HepG2 (cell line): ENCODE data around the gene MIER2. TPM values are rescaled to one million over a fixed set of nuclear protein-coding genes. Genes with fewer than 3 reads are reported as not detected.

Experiments used
- ATAC-seq: fragments of 200-7000 bp; cut with Tn5 transposase; 3 replicates; pipeline ENCODE4 v1.9.1; 2020; ENCODE audit warnings: mild to moderate bottlenecking, moderate library complexity
- BruUV-seq: library from RNA; stranded (reverse); fragments of 400-500 nt; replicated peaks from 2 replicates; lab custom pipeline; 2021; lab: Mats Ljungman, UMichigan
- CTCF ChIA-PET: fragments of 300-600 bp; formaldehyde crosslinking; extraction: SDS; loops from one replicate; lab custom pipeline; 2021; ENCODE audit warnings: low total read pairs, inconsistent platforms, low intra/inter-chr PET ratio; lab: Yijun Ruan, JAX
- POLR2A ChIA-PET: fragments of 350-600 bp; sonication (Branson Sonifier 250); formaldehyde crosslinking; loops from one replicate; lab custom pipeline; 2020; ENCODE audit warnings: antibody characterized with exemption, inconsistent platforms; lab: Yijun Ruan, JAX
- DNase-seq: peaks from one replicate; pipeline ENCODE4 v3.0.0-alpha.2; 2015; ENCODE audit warnings: low spot score
- FAIRE-seq: peaks from 3 replicates; lab custom pipeline; 2011; peaks lifted over from hg19 to GRCh38; lab: Jason Lieb, UNC
- H2AFZ ChIP-seq: one replicate; pipeline ENCODE4 v1.6.1; 2011; ENCODE audit warnings: low read length, inconsistent platforms
- H3K27ac ChIP-seq: fragments of 300-600 bp; 3 replicates; pipeline ENCODE4 v1.8.0; 2011; ENCODE audit warnings: mixed run types, mild to moderate bottlenecking, mixed read lengths, low read length, inconsistent platforms; ENCODE audit not compliant: insufficient read depth; ENCODE audit errors: extremely low read length
- H3K27me3 ChIP-seq, 2 experiments: fragments of 200-600 bp in 1 of 2; 2 replicates in 1 of 2; 3 replicates in 1 of 2; pipeline versions ENCODE4 v1.6.0 to v1.8.0; 2011; ENCODE audit warnings: low read length in 2 of 2, mild to moderate bottlenecking in 2 of 2, moderate library complexity in 2 of 2, inconsistent platforms in 1 of 2; ENCODE audit not compliant: insufficient read depth in 2 of 2, control insufficient read depth in 1 of 2
- H3K36me3 ChIP-seq, 2 experiments: fragments of 200-600 bp in 1 of 2; replicated peaks in 1 of 2; 2 replicates in 1 of 2; 3 replicates in 1 of 2; pipeline versions ENCODE4 v1.5.1 to v1.8.0; 2011; ENCODE audit warnings: low read length in 2 of 2, inconsistent platforms in 1 of 2; ENCODE audit not compliant: insufficient read depth in 2 of 2, control insufficient read depth in 1 of 2
- H3K4me1 ChIP-seq: 2 replicates; pipeline ENCODE4 v1.5.1; 2012; ENCODE audit warnings: low read length, inconsistent platforms; ENCODE audit not compliant: insufficient read depth
- H3K4me2 ChIP-seq: 2 replicates; pipeline ENCODE4 v1.6.0; 2011; ENCODE audit warnings: low read depth, low read length, inconsistent platforms
- H3K4me3 ChIP-seq, 3 experiments: fragments of 200-600 bp in 1 of 3; sonication (generic), shearing (Covaris generic) in 1 of 3; replicated peaks in 1 of 3; 2 replicates each; pipeline ENCODE4 v1.5.1; 2011 to 2016; ENCODE audit warnings: low read length in 3 of 3, inconsistent platforms in 2 of 3, low read depth in 2 of 3, mild to moderate bottlenecking in 2 of 3, control low read depth in 1 of 3, mixed read lengths in 1 of 3; ENCODE audit not compliant: insufficient read depth in 1 of 3
- H3K79me2 ChIP-seq: one replicate; pipeline ENCODE4 v1.6.1; 2011; ENCODE audit warnings: low read length, inconsistent platforms; ENCODE audit not compliant: insufficient read depth
- H3K9ac ChIP-seq: 2 replicates; pipeline ENCODE4 v1.6.0; 2011; ENCODE audit warnings: mild to moderate bottlenecking, low read depth, low read length, inconsistent platforms; ENCODE audit not compliant: insufficient read depth
- H3K9me3 ChIP-seq: 2 replicates; pipeline ENCODE4 v1.5.1; 2012; ENCODE audit warnings: mild to moderate bottlenecking, low read length
- H4K20me1 ChIP-seq: 2 replicates; pipeline ENCODE4 v1.6.0; 2011; ENCODE audit warnings: inconsistent platforms, mild to moderate bottlenecking, low read length, moderate library complexity; ENCODE audit not compliant: insufficient read depth
- CHD4 ChIP-seq: fragments of 200-600 bp; sonication (generic); IDR thresholded peaks from 2 replicates; pipeline ENCODE4 v1.7.0; 2017; ENCODE audit warnings: mild to moderate bottlenecking, low read length, borderline replicate concordance
- IRF2 ChIP-seq: IDR thresholded peaks from 2 replicates; pipeline ENCODE4 v1.6.1; 2018; ENCODE audit warnings: missing genetic modification reagents, missing compliant biosample characterization
- JUN ChIP-seq: sonication (generic); formaldehyde crosslinking; IDR thresholded peaks from 2 replicates; pipeline ENCODE4 v1.4.0; 2020; ENCODE audit warnings: mild to moderate bottlenecking, missing genetic modification reagents
- KDM4B ChIP-seq: sonication (generic); formaldehyde crosslinking; IDR thresholded peaks from 2 replicates; pipeline ENCODE4 v1.4.0; 2020; ENCODE audit warnings: missing genetic modification reagents
- KLF11 ChIP-seq: IDR thresholded peaks from 2 replicates; pipeline ENCODE4 v1.6.1; 2016; ENCODE audit warnings: missing compliant biosample characterization
- NFYB ChIP-seq: sonication (generic); formaldehyde crosslinking; IDR thresholded peaks from 2 replicates; pipeline ENCODE4 v1.4.0; 2020; ENCODE audit warnings: missing genetic modification reagents
- PPARG ChIP-seq: conservative IDR thresholded peaks from 2 replicates; pipeline ENCODE4 v1.6.1; 2016; ENCODE audit warnings: missing biosample characterization, missing genetic modification reagents
- RARG ChIP-seq: sonication (generic); formaldehyde crosslinking; IDR thresholded peaks from 2 replicates; pipeline ENCODE4 v1.4.0; 2020; ENCODE audit warnings: low read depth, mild to moderate bottlenecking, missing genetic modification reagents
- REL ChIP-seq: sonication (generic); formaldehyde crosslinking; conservative IDR thresholded peaks from 2 replicates; pipeline ENCODE4 v1.8.0; 2022; ENCODE audit warnings: mild to moderate bottlenecking, missing genetic modification reagents, moderate library complexity
- RFX3 ChIP-seq: IDR thresholded peaks from 2 replicates; pipeline ENCODE4 v1.6.1; 2016; ENCODE audit warnings: missing biosample characterization, missing genetic modification reagents
- SMC3 ChIP-seq: IDR thresholded peaks from 2 replicates; pipeline ENCODE4 v1.6.1; 2011; ENCODE audit warnings: low read length, improper control_type of control experiment
- STAG1 ChIP-seq: sonication (generic); formaldehyde crosslinking; IDR thresholded peaks from 2 replicates; pipeline ENCODE4 v1.4.0; 2020; ENCODE audit warnings: missing genetic modification reagents
- TAF1 ChIP-seq: sonication (generic); formaldehyde crosslinking; IDR thresholded peaks from 2 replicates; pipeline ENCODE4 v1.4.0; 2020; ENCODE audit warnings: missing genetic modification reagents
- TOE1 ChIP-seq: sonication (generic); formaldehyde crosslinking; IDR thresholded peaks from 2 replicates; pipeline ENCODE4 v1.4.0; 2020; ENCODE audit warnings: mild to moderate bottlenecking, missing genetic modification reagents
- ZFP41 ChIP-seq: sonication (generic); formaldehyde crosslinking; IDR thresholded peaks from 2 replicates; pipeline ENCODE4 v1.4.0; 2020; ENCODE audit warnings: mild to moderate bottlenecking, missing genetic modification reagents, borderline replicate concordance
- ZNF432 ChIP-seq: sonication (generic); formaldehyde crosslinking; IDR thresholded peaks from 2 replicates; pipeline ENCODE4 v1.5.0; 2020; ENCODE audit warnings: missing genetic modification reagents, mild to moderate bottlenecking, borderline replicate concordance
- ZNF7 ChIP-seq: IDR thresholded peaks from 2 replicates; pipeline ENCODE4 v1.6.1; 2016; ENCODE audit warnings: missing biosample characterization, missing genetic modification reagents
- WGBS: methylation state at CpG from one replicate; pipeline ENCODE4 v1.1.6; 2017; ENCODE audit warnings: low lambda C conversion rate; 5-methylcytosine and 5-hydroxymethylcytosine counted together
- in situ Hi-C: cut with HindIII; loops from 2 replicates; pipeline ENCODE4 v1.10.0; 2017; ENCODE audit warnings: low pct_unique_long_range_greater_than_20kb; ENCODE audit not compliant: extremely low pct_ligation_motif_present
- intact Hi-C: fragments of 100-400 bp; cut with micrococcal nuclease; formaldehyde crosslinking; loops from one replicate; pipeline ENCODE4 v1.10.0; 2022; ENCODE audit not compliant: unreplicated experiment
- polyA plus RNA-seq, 8 experiments: library from polyadenylated mRNA; depleted of rRNA in 3 of 8; stranded (reverse) in 7 of 8; unstranded in 1 of 8; fragments of >200 nt; fragmentation: Illumina TruSeq in 4 of 8; extraction: Trizol in 4 of 8; gene quantifications; 2 replicates each; pipeline versions ENCODE4 v1.2.1 to v1.2.3, GENCODE V29; 2011 to 2016; ENCODE audit warnings: low read depth in 4 of 8, missing spikeins in 1 of 8, mixed read lengths in 1 of 8; ENCODE audit not compliant: insufficient read depth in 1 of 8
- total RNA-seq, 5 experiments: library from RNA; depleted of rRNA; stranded (reverse); fragments of >200 nt; fragmentation: Illumina TruSeq; extraction: Trizol; gene quantifications; 2 replicates each; pipeline ENCODE4 v1.2.3, GENCODE V29; 2016; ENCODE audit warnings: low read depth in 1 of 5
- TF ChIP-seq, protein P1 (sequence below): sonication (generic); formaldehyde crosslinking; IDR thresholded peaks from 2 replicates; pipeline ENCODE4 v1.8.1; 2023; ENCODE audit warnings: mild to moderate bottlenecking, missing genetic modification reagents, borderline replicate concordance
- TF ChIP-seq, protein P2 (sequence below): sonication (generic); formaldehyde crosslinking; IDR thresholded peaks from 2 replicates; pipeline ENCODE4 v1.5.0; 2020; ENCODE audit warnings: mild to moderate bottlenecking, missing genetic modification reagents, moderate library complexity

Gene MIER2
- total and polyA plus RNA-seq, 2 of the 13 experiments (the other 11 are each of a cell fraction or from before 2014, with no cell fraction given) = 9.6 to 25.7 TPM

GRCh38 chr19:389255-389934 is 44.8 kb upstream of the MIER2 start:
- no peaks in the 10 kb centered on the region for H3K4me1 ChIP-seq
- no peak for FAIRE-seq
- CTCF ChIA-PET = interaction anchor here (0.9 kb wide), 1 partner anchor 91 kb away, joined by 5 read pairs; no protein-coding TSS in a partner anchor
- H3K79me2 ChIP-seq = no peaks in the 10 kb centered on the region
- TF ChIP-seq ZNF7 (CRISPR knock-in tag) (no peak), RFX3 (CRISPR knock-in tag) (no peak), KLF11 (no peak), TAF1 (CRISPR knock-in tag) (no peak), REL (CRISPR knock-in tag) (no peak), JUN (no peak), SMC3 (0 out of 2 replicates have a peak, but pooled peaks have one; percentile 3), IRF2 (CRISPR knock-in tag) (no peak), TOE1 (CRISPR knock-in tag) (no peak), PPARG (no peak), ZFP41 (no peak), RARG (CRISPR knock-in tag) (no peak), STAG1 (peak; percentile 46), NFYB (CRISPR knock-in tag) (no peak), ZNF432 (no peak), CHD4 (no peak), KDM4B (no peak)
- TF ChIP-seq, protein P1, sequence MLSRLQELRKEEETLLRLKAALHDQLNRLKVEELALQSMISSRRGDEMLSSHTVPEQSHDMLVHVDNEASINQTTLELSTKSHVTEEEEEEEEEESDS (CRISPR knock-in tag) = no peak
- TF ChIP-seq, protein P2, sequence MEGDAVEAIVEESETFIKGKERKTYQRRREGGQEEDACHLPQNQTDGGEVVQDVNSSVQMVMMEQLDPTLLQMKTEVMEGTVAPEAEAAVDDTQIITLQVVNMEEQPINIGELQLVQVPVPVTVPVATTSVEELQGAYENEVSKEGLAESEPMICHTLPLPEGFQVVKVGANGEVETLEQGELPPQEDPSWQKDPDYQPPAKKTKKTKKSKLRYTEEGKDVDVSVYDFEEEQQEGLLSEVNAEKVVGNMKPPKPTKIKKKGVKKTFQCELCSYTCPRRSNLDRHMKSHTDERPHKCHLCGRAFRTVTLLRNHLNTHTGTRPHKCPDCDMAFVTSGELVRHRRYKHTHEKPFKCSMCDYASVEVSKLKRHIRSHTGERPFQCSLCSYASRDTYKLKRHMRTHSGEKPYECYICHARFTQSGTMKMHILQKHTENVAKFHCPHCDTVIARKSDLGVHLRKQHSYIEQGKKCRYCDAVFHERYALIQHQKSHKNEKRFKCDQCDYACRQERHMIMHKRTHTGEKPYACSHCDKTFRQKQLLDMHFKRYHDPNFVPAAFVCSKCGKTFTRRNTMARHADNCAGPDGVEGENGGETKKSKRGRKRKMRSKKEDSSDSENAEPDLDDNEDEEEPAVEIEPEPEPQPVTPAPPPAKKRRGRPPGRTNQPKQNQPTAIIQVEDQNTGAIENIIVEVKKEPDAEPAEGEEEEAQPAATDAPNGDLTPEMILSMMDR (CRISPR knock-in tag) = peak; percentile 44
- TF ChIP-seq, all 625 proteins: peak for 3
- no TSS peak for BruUV-seq
- H3K27me3 ChIP-seq = peaks cover 20 to 58% of the 10 kb centered on the region in 2 experiments; a peak in 4 of 5 replicates
- intact Hi-C loops (loop anchor here (2.0 kb wide), 1 partner anchor 91 kb away; no protein-coding TSS in a partner anchor), in situ Hi-C loops (no loop called here)
- H3K36me3 ChIP-seq = no peaks in the 10 kb centered on the region
- POLR2A ChIA-PET = no interaction called here
- no peaks in the 10 kb centered on the region for H3K9me3 ChIP-seq
- H4K20me1 ChIP-seq = no peaks in the 10 kb centered on the region
- DNase-seq = no peak
- peak; percentile 36; the same call in 2 of the 3 replicates for ATAC-seq
- no peak overlapping the region for H3K4me3 ChIP-seq
- no peak overlapping the region for H2AFZ ChIP-seq
- no peak overlapping the region for H3K27ac ChIP-seq
- no peak overlapping the region for H3K9ac ChIP-seq
- WGBS = 29% methylated on average over 7 of the region's 21 CpGs
- H3K4me2 ChIP-seq = no peak overlapping the region
